GM23338 (cell line): ENCODE data around the gene SYT7.

Experiments
- EZH2 ChIP-seq: fragments of 200-600 bp; sonication (generic); IDR thresholded peaks from one replicate; pipeline ENCODE4 v1.8.0; 2017; ENCODE audit warnings: antibody characterized with exemption, mild to moderate bottlenecking, low read depth; ENCODE audit not compliant: unreplicated experiment
- TF ChIP-seq, protein P1 (sequence below), 2 experiments: fragments of 200-600 bp in 1 of 2; sonication (generic) in 1 of 2; conservative IDR thresholded peaks; 2 replicates each; pipeline versions ENCODE4 v1.5.1 to v1.6.1; 2016 to 2017; ENCODE audit warnings: antibody characterized with exemption in 2 of 2, low read depth in 2 of 2, mild to moderate bottlenecking in 2 of 2, moderate library complexity in 1 of 2

GRCh38 chr11:61613870-61614269 is 33.0 kb upstream of the SYT7 start:
- TF ChIP-seq, protein P1, sequence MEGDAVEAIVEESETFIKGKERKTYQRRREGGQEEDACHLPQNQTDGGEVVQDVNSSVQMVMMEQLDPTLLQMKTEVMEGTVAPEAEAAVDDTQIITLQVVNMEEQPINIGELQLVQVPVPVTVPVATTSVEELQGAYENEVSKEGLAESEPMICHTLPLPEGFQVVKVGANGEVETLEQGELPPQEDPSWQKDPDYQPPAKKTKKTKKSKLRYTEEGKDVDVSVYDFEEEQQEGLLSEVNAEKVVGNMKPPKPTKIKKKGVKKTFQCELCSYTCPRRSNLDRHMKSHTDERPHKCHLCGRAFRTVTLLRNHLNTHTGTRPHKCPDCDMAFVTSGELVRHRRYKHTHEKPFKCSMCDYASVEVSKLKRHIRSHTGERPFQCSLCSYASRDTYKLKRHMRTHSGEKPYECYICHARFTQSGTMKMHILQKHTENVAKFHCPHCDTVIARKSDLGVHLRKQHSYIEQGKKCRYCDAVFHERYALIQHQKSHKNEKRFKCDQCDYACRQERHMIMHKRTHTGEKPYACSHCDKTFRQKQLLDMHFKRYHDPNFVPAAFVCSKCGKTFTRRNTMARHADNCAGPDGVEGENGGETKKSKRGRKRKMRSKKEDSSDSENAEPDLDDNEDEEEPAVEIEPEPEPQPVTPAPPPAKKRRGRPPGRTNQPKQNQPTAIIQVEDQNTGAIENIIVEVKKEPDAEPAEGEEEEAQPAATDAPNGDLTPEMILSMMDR (conservative IDR thresholded peaks at IDR 0.05; ENCODE audit: low read depth in 2 of 2), result no peak
- TF ChIP-seq EZH2, result no peak
